ENCODE data around the gene NUP93. TPM values are rescaled to one million over a fixed set of nuclear protein-coding genes. Genes with fewer than 3 reads are reported as not detected.
A peak's percentile ranks its signal among the peaks of the same experiment; 100 is the strongest.

The NUP93 gene
- total RNA-seq, 2 experiments from 2014 or later = 129 to 143 TPM

DNA sequence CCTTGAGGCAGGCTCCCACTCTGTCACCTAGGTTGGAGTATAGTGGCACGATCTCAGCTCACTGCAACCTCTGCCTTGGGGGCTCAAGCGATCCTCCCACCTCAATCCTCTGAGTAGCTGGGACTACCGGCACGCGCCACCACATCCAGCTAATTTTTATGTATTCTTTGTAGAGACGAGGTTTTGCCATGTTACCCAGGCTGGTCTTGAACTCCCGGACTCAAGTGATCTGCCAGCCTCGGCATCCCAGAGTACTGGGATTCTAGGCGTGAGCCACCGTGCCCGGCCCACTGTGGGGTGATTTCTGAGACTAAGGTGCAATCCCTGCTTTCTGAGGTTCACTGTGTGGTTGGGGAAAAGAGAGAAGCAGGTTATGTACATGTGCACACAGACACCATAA lies 123.0 kb downstream of the NUP93 start:
- POLR2A ChIA-PET = no interaction called here

GRCh38 chr16:56855201-56855600 lies 125.3 kb downstream of the NUP93 start:
- POLR2A ChIA-PET = no interaction called here

More for the DNA sequence above, 123.0 kb downstream of the NUP93 start:
- no peak for DNase-seq
- no peak overlapping the region for H3K4me3 Mint-ChIP-seq
- peaks cover 32% of the 10 kb centered on the region for H3K4me1 Mint-ChIP-seq (ENCODE audit: low read depth)
- no peaks in the 10 kb centered on the region for H3K27me3 Mint-ChIP-seq (ENCODE audit: low read depth)
- H3K9me3 Mint-ChIP-seq (ENCODE audit: insufficient read depth) = peaks cover 3% of the 10 kb centered on the region
- CTCF ChIA-PET = interaction anchor here (1.2 to 11.8 kb wide), 6 partner anchors 13 to 99 kb away, joined by 3 to 96 read pairs (median 8); partner anchors contain the start of gene SLC12A3
- no peak for ATAC-seq
- H3K36me3 Mint-ChIP-seq (ENCODE audit: low read depth) = peaks cover 8% of the 10 kb centered on the region
- no peak overlapping the region for H3K27ac Mint-ChIP-seq

GRCh38 chr16:56855946-56856345 lies 126.0 kb downstream of the NUP93 start:
- no peak overlapping the region for H3K27ac Mint-ChIP-seq
- ATAC-seq = no peak
- CTCF ChIA-PET = interaction anchor here (1.5 to 11.8 kb wide), 3 partner anchors 10 to 279 kb away, joined by 4 to 96 read pairs (median 4); partner anchors contain the start of gene SLC12A3
- H3K4me1 Mint-ChIP-seq (ENCODE audit: low read depth) = peaks cover 29% of the 10 kb centered on the region
- no peaks in the 10 kb centered on the region for H3K36me3 Mint-ChIP-seq (ENCODE audit: low read depth)
- DNase-seq = no peak
- H3K27me3 Mint-ChIP-seq (ENCODE audit: low read depth) = no peaks in the 10 kb centered on the region
- POLR2A ChIA-PET = interaction anchor here (0.7 to 1.0 kb wide), 2 partner anchors 76 to 90 kb away, joined by 3 to 4 read pairs; partner anchors contain the start of gene HERPUD1
- H3K9me3 Mint-ChIP-seq (ENCODE audit: insufficient read depth) = no peaks in the 10 kb centered on the region
- no peak overlapping the region for H3K4me3 Mint-ChIP-seq

More at GRCh38 chr16:56855201-56855600, 125.3 kb downstream of the NUP93 start:
- H3K9me3 Mint-ChIP-seq (ENCODE audit: insufficient read depth) = no peaks in the 10 kb centered on the region
- no peak for ATAC-seq
- no peak for DNase-seq
- CTCF ChIA-PET = interaction anchor here (1.5 to 11.8 kb wide), 3 partner anchors 10 to 279 kb away, joined by 4 to 96 read pairs (median 4); partner anchors contain the start of gene SLC12A3
- H3K4me3 Mint-ChIP-seq = no peak overlapping the region
- no peak overlapping the region for H3K27ac Mint-ChIP-seq
- peaks cover 25% of the 10 kb centered on the region for H3K4me1 Mint-ChIP-seq (ENCODE audit: low read depth)
- no peaks in the 10 kb centered on the region for H3K27me3 Mint-ChIP-seq (ENCODE audit: low read depth)
- H3K36me3 Mint-ChIP-seq (ENCODE audit: low read depth) = no peaks in the 10 kb centered on the region

GRCh38 chr16:56856876-56857447 lies 127.0 kb downstream of the NUP93 start:
- H3K9me3 Mint-ChIP-seq (ENCODE audit: insufficient read depth) = no peaks in the 10 kb centered on the region
- POLR2A ChIA-PET = interaction anchor here (0.6 kb wide), 2 partner anchors 171 to 270 kb away, joined by 3 read pairs; no protein-coding TSS in a partner anchor
- CTCF ChIA-PET = interaction anchor here (0.8 to 11.8 kb wide), 2 partner anchors 8 to 9 kb away, joined by 3 to 96 read pairs; partner anchors contain the start of gene SLC12A3

DNA sequence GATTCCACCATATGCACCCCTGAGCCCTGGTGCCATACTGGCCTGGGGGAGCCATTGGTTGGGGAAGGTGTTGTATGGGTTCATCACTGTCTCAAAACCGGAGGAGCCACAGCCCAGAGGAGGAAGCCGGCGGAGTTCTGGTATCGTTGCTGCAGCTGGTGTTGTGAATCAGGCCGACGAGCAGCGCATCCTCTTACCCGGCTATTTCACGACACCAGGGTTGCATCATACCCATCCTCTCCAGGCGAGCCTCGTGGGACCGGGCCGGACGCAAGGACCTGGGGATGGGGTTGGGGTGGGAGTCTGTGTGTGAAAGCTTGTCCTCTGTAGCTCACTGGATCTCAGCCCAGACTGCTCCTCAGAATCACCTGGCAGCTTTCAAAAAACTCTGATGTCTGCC lies 128.4 kb downstream of the NUP93 start:
- ChIA-PET POLR2A (interaction anchor here (2.4 kb wide), 1 partner anchor 74 kb away, joined by 16 read pairs; the partner anchor contains the start of gene HERPUD1), CTCF (interaction anchor here (1.5 to 2.3 kb wide), 3 partner anchors 8 to 105 kb away, joined by 3 to 8 read pairs (median 8); no protein-coding TSS in a partner anchor)
- H3K36me3 Mint-ChIP-seq (ENCODE audit: low read depth) = no peaks in the 10 kb centered on the region
- H3K9me3 Mint-ChIP-seq (ENCODE audit: insufficient read depth) = no peaks in the 10 kb centered on the region
- ATAC-seq = no peak
- peak overlapping the region; percentile 48 for H3K27ac Mint-ChIP-seq
- H3K27me3 Mint-ChIP-seq (ENCODE audit: low read depth) = no peaks in the 10 kb centered on the region
- H3K4me3 Mint-ChIP-seq = no peak overlapping the region
- no peak for DNase-seq
- peaks cover 46% of the 10 kb centered on the region for H3K4me1 Mint-ChIP-seq (ENCODE audit: low read depth)

More at GRCh38 chr16:56856876-56857447, 127.0 kb downstream of the NUP93 start:
- Mint-ChIP-seq H3K4me1 (ENCODE audit: low read depth) (peaks cover 34% of the 10 kb centered on the region), H3K36me3 (ENCODE audit: low read depth) (no peaks in the 10 kb centered on the region), H3K27me3 (ENCODE audit: low read depth) (no peaks in the 10 kb centered on the region), H3K27ac (no peak overlapping the region), H3K4me3 (no peak overlapping the region)
- DNase-seq (no peak), ATAC-seq (no peak)

DNA sequence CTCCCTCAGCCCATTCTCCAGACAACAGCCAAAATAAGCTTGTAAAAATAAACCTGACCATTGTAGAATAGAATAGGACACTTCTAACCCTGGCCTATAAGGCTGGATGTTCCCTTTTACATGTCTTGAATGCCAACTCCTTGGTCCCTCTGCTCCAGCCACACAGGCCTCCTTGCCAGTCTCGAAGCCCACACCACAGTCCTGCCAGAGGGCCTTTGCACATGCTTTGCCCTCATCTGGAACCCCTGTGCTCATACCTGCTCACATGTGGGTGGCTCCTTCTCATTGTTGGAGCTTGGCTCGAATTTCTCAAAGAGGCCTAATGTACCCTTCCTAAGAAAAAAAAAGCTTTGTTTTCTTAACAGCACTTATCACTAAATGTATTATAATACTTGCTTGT lies 129.7 kb downstream of the NUP93 start:
- Mint-ChIP-seq H3K36me3 (ENCODE audit: low read depth) (no peaks in the 10 kb centered on the region), H3K4me3 (no peak overlapping the region), H3K4me1 (ENCODE audit: low read depth) (peaks cover 53% of the 10 kb centered on the region), H3K27ac (peak overlapping the region; percentile 93), H3K27me3 (ENCODE audit: low read depth) (no peaks in the 10 kb centered on the region), H3K9me3 (ENCODE audit: insufficient read depth) (no peaks in the 10 kb centered on the region)
- POLR2A ChIA-PET = interaction anchor here (1.0 to 2.4 kb wide), 2 partner anchors 73 to 130 kb away, joined by 3 to 16 read pairs; partner anchors contain the start of genes HERPUD1 and NLRC5
- DNase-seq (no peak), ATAC-seq (no peak)
- CTCF ChIA-PET = interaction anchor here (0.8 to 2.3 kb wide), 10 partner anchors 9 to 106 kb away, joined by 3 to 11 read pairs (median 3); no protein-coding TSS in a partner anchor

GRCh38 chr16:56860226-56861020 lies 130.5 kb downstream of the NUP93 start:
- Mint-ChIP-seq H3K4me1 (ENCODE audit: low read depth) (peaks cover 56% of the 10 kb centered on the region), H3K27me3 (ENCODE audit: low read depth) (no peaks in the 10 kb centered on the region), H3K4me3 (peak overlapping the region; percentile 63), H3K9me3 (ENCODE audit: insufficient read depth) (no peaks in the 10 kb centered on the region), H3K36me3 (ENCODE audit: low read depth) (no peaks in the 10 kb centered on the region), H3K27ac (peak overlapping the region; percentile 93)
- DNase-seq (peak; percentile 75), ATAC-seq (peak; percentile 84)
- POLR2A ChIA-PET = interaction anchor here (1.0 to 2.4 kb wide), 2 partner anchors 72 to 129 kb away, joined by 3 to 16 read pairs; partner anchors contain the start of genes HERPUD1 and NLRC5
- CTCF ChIA-PET = interaction anchor here (0.8 to 3.6 kb wide), 8 partner anchors 9 to 106 kb away, joined by 3 to 33 read pairs (median 6); no protein-coding TSS in a partner anchor

GRCh38 chr16:56861092-56861610 lies 131.2 kb downstream of the NUP93 start:
- no peaks in the 10 kb centered on the region for H3K27me3 Mint-ChIP-seq (ENCODE audit: low read depth)
- ChIA-PET CTCF (interaction anchor here (0.7 to 9.5 kb wide), 4 partner anchors 8 to 103 kb away, joined by 3 to 96 read pairs (median 22); no protein-coding TSS in a partner anchor), POLR2A (interaction anchor here (2.6 kb wide), 1 partner anchor 71 kb away, joined by 19 read pairs; the partner anchor contains the start of gene HERPUD1)

GRCh38 chr16:56861756-56862155 lies 131.8 kb downstream of the NUP93 start:
- H3K27me3 Mint-ChIP-seq (ENCODE audit: low read depth) = no peaks in the 10 kb centered on the region
- H3K4me3 Mint-ChIP-seq = no peak overlapping the region
- no peak for ATAC-seq
- no peaks in the 10 kb centered on the region for H3K36me3 Mint-ChIP-seq (ENCODE audit: low read depth)
- peaks cover 56% of the 10 kb centered on the region for H3K4me1 Mint-ChIP-seq (ENCODE audit: low read depth)
- ChIA-PET POLR2A (interaction anchor here (2.6 kb wide), 1 partner anchor 70 kb away, joined by 19 read pairs; the partner anchor contains the start of gene HERPUD1), CTCF (interaction anchor here (0.7 to 9.5 kb wide), 5 partner anchors 11 to 103 kb away, joined by 3 to 96 read pairs (median 12); no protein-coding TSS in a partner anchor)
- H3K27ac Mint-ChIP-seq = peak overlapping the region; percentile 93
- H3K9me3 Mint-ChIP-seq (ENCODE audit: insufficient read depth) = no peaks in the 10 kb centered on the region
- DNase-seq = no peak

More at GRCh38 chr16:56861092-56861610, 131.2 kb downstream of the NUP93 start:
- Mint-ChIP-seq H3K36me3 (ENCODE audit: low read depth) (no peaks in the 10 kb centered on the region), H3K4me3 (peak overlapping the region; percentile 63), H3K27ac (peak overlapping the region; percentile 93), H3K4me1 (ENCODE audit: low read depth) (peaks cover 56% of the 10 kb centered on the region), H3K9me3 (ENCODE audit: insufficient read depth) (no peaks in the 10 kb centered on the region)
- peak; percentile 23 for ATAC-seq
- DNase-seq = no peak

GRCh38 chr16:56862776-56863175 lies 132.8 kb downstream of the NUP93 start:
- POLR2A ChIA-PET = interaction anchor here (0.7 to 2.6 kb wide), 2 partner anchors 11 to 69 kb away, joined by 3 to 19 read pairs; partner anchors contain the start of gene HERPUD1
- Mint-ChIP-seq H3K27me3 (ENCODE audit: low read depth) (no peaks in the 10 kb centered on the region), H3K4me3 (no peak overlapping the region), H3K27ac (peak overlapping the region; percentile 75), H3K36me3 (ENCODE audit: low read depth) (no peaks in the 10 kb centered on the region), H3K9me3 (ENCODE audit: insufficient read depth) (no peaks in the 10 kb centered on the region), H3K4me1 (ENCODE audit: low read depth) (peaks cover 62% of the 10 kb centered on the region)
- DNase-seq (peak; percentile 44), ATAC-seq (peak; percentile 12)
- CTCF ChIA-PET = interaction anchor here (0.9 to 9.5 kb wide), 6 partner anchors 12 to 286 kb away, joined by 3 to 96 read pairs (median 10); no protein-coding TSS in a partner anchor

GRCh38 chr16:56864960-56865359 lies 135.0 kb downstream of the NUP93 start, which contains the start of gene SLC12A3:
Gene SLC12A3 (plus strand): TSS chr16:56865207. CDS start chr16:56865236, 29 bp downstream.
- DNase-seq (no peak), ATAC-seq (no peak)
- ChIA-PET CTCF (interaction anchor here (3.7 to 9.5 kb wide), 3 partner anchors 14 to 100 kb away, joined by 12 to 96 read pairs (median 57); no protein-coding TSS in a partner anchor), POLR2A (no interaction called here)
- H3K27ac Mint-ChIP-seq = no peak within 1 kb of the TSS
- H3K4me1 Mint-ChIP-seq (ENCODE audit: low read depth) = peaks cover 53% of the 10 kb centered on the region
- no peaks in the 10 kb centered on the region for H3K27me3 Mint-ChIP-seq (ENCODE audit: low read depth)
- H3K9me3 Mint-ChIP-seq (ENCODE audit: insufficient read depth) = no peaks in the 10 kb centered on the region
- no peaks in the 10 kb centered on the region for H3K36me3 Mint-ChIP-seq (ENCODE audit: low read depth)
- no peak within 1 kb of the TSS for H3K4me3 Mint-ChIP-seq

Measured in activated CD8-positive, alpha-beta T cell treated with anti-CD3 and anti-CD28 coated beads, Interleukin-2, amount 10 ng/mL, durations not matched to agents 7 days and 5 days (primary cell).